HG03025 (cell line): ENCODE results near the gene RPA3.
"Not testable (repeated sequence)": the region's sequence is repeated elsewhere in the genome, so short reads cannot be mapped to it uniquely, and the experiment has no call there.

ENCODE experiments used
- ATAC-seq: cut with Tn5 transposase; IDR thresholded peaks from one replicate; pipeline ENCODE4 v1.9.1; 2021; ENCODE audit warnings: mild to moderate bottlenecking, moderate library complexity; ENCODE audit not compliant: unreplicated experiment, low FRiP score

RPA3 gene

GRCh38 chr7:7696458-7697119 is 21.8 kb downstream of the RPA3 start:
- no peak for ATAC-seq

GRCh38 chr7:7695111-7695817 is 23.1 kb downstream of the RPA3 start:
- no peak for ATAC-seq

- ATAC-seq = no peak
Observed at GRCh38 chr7:7694542-7694941, 23.9 kb downstream of the RPA3 start.

- ATAC-seq = no peak
Observed at GRCh38 chr7:7693881-7694280, 24.5 kb downstream of the RPA3 start.

GRCh38 chr7:7688956-7689355 is 29.5 kb downstream of the RPA3 start:
- no peak for ATAC-seq

GRCh38 chr7:7688310-7688709 is 30.1 kb downstream of the RPA3 start:
- ATAC-seq = no peak

GRCh38 chr7:7687800-7688199 is 30.6 kb downstream of the RPA3 start:
- ATAC-seq = no peak

GRCh38 chr7:7686811-7687508 is 31.4 kb downstream of the RPA3 start:
- ATAC-seq = no peak

- no peak for ATAC-seq
Observed at GRCh38 chr7:7682861-7683260, 35.5 kb downstream of the RPA3 start.

GRCh38 chr7:7681936-7682329 is 36.5 kb downstream of the RPA3 start:
- ATAC-seq = no peak

GRCh38 chr7:7681191-7681935 is 37.0 kb downstream of the RPA3 start:
- ATAC-seq = no peak

- not testable (repeated sequence) for ATAC-seq
Observed at GRCh38 chr7:7679640-7680039, 38.8 kb downstream of the RPA3 start.

GRCh38 chr7:7675686-7676085 is 42.7 kb downstream of the RPA3 start:
- ATAC-seq = no peak

- ATAC-seq = no peak
Observed at GRCh38 chr7:7673240-7673550, 45.2 kb downstream of the RPA3 start.

GRCh38 chr7:7672545-7673239 is 45.7 kb downstream of the RPA3 start:
- no peak for ATAC-seq

- no peak for ATAC-seq
Observed at GRCh38 chr7:7671361-7671760, 47.0 kb downstream of the RPA3 start.

- ATAC-seq = no peak
Observed at GRCh38 chr7:7670490-7670889, 47.9 kb downstream of the RPA3 start.

- ATAC-seq = no peak
Observed at GRCh38 chr7:7668706-7669105, 49.7 kb downstream of the RPA3 start.

GRCh38 chr7:7667187-7667586 is 51.2 kb downstream of the RPA3 start:
- ATAC-seq = no peak

- ATAC-seq = no peak
Observed at GRCh38 chr7:7665031-7665430, 53.4 kb downstream of the RPA3 start.

GRCh38 chr7:7664291-7664690 is 54.1 kb downstream of the RPA3 start:
- ATAC-seq = no peak
